HepG2 (cell line): Measurements from ENCODE around the gene USB1. TPM values are rescaled to one million over a fixed set of nuclear protein-coding genes. Genes with fewer than 3 reads are reported as not detected.
A peak's percentile ranks its signal among the peaks of the same experiment; 100 is the strongest.

Source experiments
- AGO2 ChIP-seq: fragments of 200-400 bp; formaldehyde crosslinking; optimal IDR thresholded peaks from 2 replicates; pipeline ENCODE3; 2017; ENCODE audit warnings: mild to moderate bottlenecking, low read depth, low read length, moderate library complexity
- ASH2L ChIP-seq: fragments of 300-600, 200-600 bp; sonication (generic); IDR thresholded peaks from 2 replicates; pipeline ENCODE4 v1.7.0; 2017; ENCODE audit warnings: low read depth, mild to moderate bottlenecking, moderate library complexity, mixed read lengths, low read length; ENCODE audit not compliant: insufficient read length
- DNMT3B ChIP-seq: conservative IDR thresholded peaks from 2 replicates; pipeline ENCODE4 v1.6.1; 2016; ENCODE audit warnings: missing biosample characterization, control low read depth
- HNRNPL ChIP-seq: fragments of 200-400 bp; formaldehyde crosslinking; IDR thresholded peaks from 2 replicates; pipeline ENCODE4 v1.6.1; 2017; ENCODE audit warnings: mild to moderate bottlenecking, low read depth, low read length
- RBFOX2 ChIP-seq: fragments of 200-400 bp; formaldehyde crosslinking; IDR thresholded peaks from 2 replicates; pipeline ENCODE4 v1.6.1; 2017; ENCODE audit warnings: low read depth, mild to moderate bottlenecking, low read length
- SALL2 ChIP-seq: sonication (generic); formaldehyde crosslinking; IDR thresholded peaks from 2 replicates; pipeline ENCODE4 v1.8.1; 2023; ENCODE audit warnings: mild to moderate bottlenecking, missing genetic modification reagents, inconsistent platforms
- ZNF17 ChIP-seq: sonication (generic); formaldehyde crosslinking; IDR thresholded peaks from 2 replicates; pipeline ENCODE4 v1.5.0; 2020; ENCODE audit warnings: mild to moderate bottlenecking, missing genetic modification reagents
- ZNF180 ChIP-seq: sonication (generic); formaldehyde crosslinking; IDR thresholded peaks from 2 replicates; pipeline ENCODE4 v1.4.0; 2020; ENCODE audit warnings: low read depth, missing genetic modification reagents, borderline replicate concordance
- ZNF567 ChIP-seq: sonication (generic); formaldehyde crosslinking; IDR thresholded peaks from 2 replicates; pipeline ENCODE4 v1.8.1; 2023; ENCODE audit warnings: mild to moderate bottlenecking, missing genetic modification reagents, borderline replicate concordance
- ZNF598 ChIP-seq: sonication (generic); formaldehyde crosslinking; IDR thresholded peaks from 2 replicates; pipeline ENCODE4 v1.5.1; 2020; ENCODE audit warnings: mild to moderate bottlenecking, missing genetic modification reagents, borderline replicate concordance
- ZNF615 ChIP-seq: sonication (generic); formaldehyde crosslinking; IDR thresholded peaks from 2 replicates; pipeline ENCODE4 v1.5.0; 2020; ENCODE audit warnings: mild to moderate bottlenecking, missing genetic modification reagents, borderline replicate concordance
- ZNF616 ChIP-seq: sonication (generic); formaldehyde crosslinking; IDR thresholded peaks from 2 replicates; pipeline ENCODE4 v1.5.0; 2020; ENCODE audit warnings: low read depth, mild to moderate bottlenecking, missing genetic modification reagents
- ZNF629 ChIP-seq: sonication (generic); formaldehyde crosslinking; conservative IDR thresholded peaks from 2 replicates; pipeline ENCODE4 v1.5.0; 2020; ENCODE audit warnings: missing genetic modification reagents
- ZNF766 ChIP-seq: sonication (generic); formaldehyde crosslinking; IDR thresholded peaks from 2 replicates; pipeline ENCODE4 v1.5.0; 2020; ENCODE audit warnings: missing genetic modification reagents, borderline replicate concordance
- polyA plus RNA-seq, 8 experiments: library from polyadenylated mRNA; depleted of rRNA in 3 of 8; stranded (reverse) in 7 of 8; unstranded in 1 of 8; fragments of >200 nt; fragmentation: Illumina TruSeq in 4 of 8; extraction: Trizol in 4 of 8; gene quantifications; 2 replicates each; pipeline versions ENCODE4 v1.2.1 to v1.2.3, GENCODE V29; 2011 to 2016; ENCODE audit warnings: low read depth in 4 of 8, missing spikeins in 1 of 8, mixed read lengths in 1 of 8; ENCODE audit not compliant: insufficient read depth in 1 of 8
- total RNA-seq, 5 experiments: library from RNA; depleted of rRNA; stranded (reverse); fragments of >200 nt; fragmentation: Illumina TruSeq; extraction: Trizol; gene quantifications; 2 replicates each; pipeline ENCODE4 v1.2.3, GENCODE V29; 2016; ENCODE audit warnings: low read depth in 1 of 5
- TF ChIP-seq, protein P1 (sequence below): sonication (generic); formaldehyde crosslinking; IDR thresholded peaks from 2 replicates; pipeline ENCODE4 v1.4.0; 2020; ENCODE audit warnings: missing genetic modification reagents
- TF ChIP-seq, protein P2 (sequence below): IDR thresholded peaks from 2 replicates; pipeline ENCODE4 v1.6.1; 2016; ENCODE audit warnings: mild to moderate bottlenecking
- TF ChIP-seq, protein P3 (sequence below): sonication (generic); formaldehyde crosslinking; IDR thresholded peaks from 2 replicates; pipeline ENCODE4 v1.5.1; 2020; ENCODE audit warnings: mild to moderate bottlenecking, missing genetic modification reagents, moderate library complexity
- TF ChIP-seq, protein P4 (sequence below): sonication (generic); formaldehyde crosslinking; conservative IDR thresholded peaks from 2 replicates; pipeline ENCODE4 v1.8.0; 2022; ENCODE audit warnings: mild to moderate bottlenecking, moderate library complexity, missing genetic modification reagents

Gene USB1
- total and polyA plus RNA-seq, 2 of the 13 experiments (the other 11 are each of a cell fraction or from before 2014, with no cell fraction given) = 16.7 to 65.4 TPM

DNA sequence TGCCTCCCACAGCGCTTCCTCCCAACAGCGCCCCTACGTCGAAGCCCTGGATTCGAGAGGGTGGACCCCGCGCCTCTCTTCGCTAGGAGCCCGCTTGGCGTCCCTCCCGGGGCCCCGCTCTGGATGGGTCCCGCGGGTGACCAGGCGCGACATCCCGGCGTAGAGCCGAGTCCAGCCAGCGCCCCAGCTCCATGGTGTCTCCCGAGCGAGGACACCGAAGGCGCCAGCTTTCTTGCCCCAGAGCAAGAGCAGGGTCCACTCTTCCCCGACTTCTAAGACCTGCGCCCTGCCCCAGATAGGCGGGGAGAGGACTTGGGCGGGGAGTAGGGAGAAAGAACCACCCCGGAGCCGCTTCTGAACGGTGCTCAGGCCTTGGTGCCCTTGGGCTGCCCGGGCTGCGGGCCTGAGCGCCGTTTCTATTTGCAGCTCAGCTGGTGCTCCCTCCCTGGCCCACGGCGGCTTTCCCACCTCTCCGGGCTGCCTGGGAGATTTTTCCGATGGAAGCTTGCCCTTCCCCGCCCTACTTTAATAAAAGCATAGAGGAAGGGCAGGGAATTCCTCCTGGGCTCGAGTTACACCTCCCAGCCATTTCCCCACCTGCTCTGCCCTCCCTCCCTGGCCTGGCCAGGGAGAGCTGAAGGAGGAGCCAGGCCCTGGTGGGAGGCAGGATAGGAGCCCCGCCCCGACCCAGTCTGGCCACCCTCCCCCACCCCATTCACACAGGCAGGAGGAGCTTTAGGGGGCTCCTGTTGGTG, 26.1 kb downstream of the USB1 start (continued):
- TF ChIP-seq, protein P1, sequence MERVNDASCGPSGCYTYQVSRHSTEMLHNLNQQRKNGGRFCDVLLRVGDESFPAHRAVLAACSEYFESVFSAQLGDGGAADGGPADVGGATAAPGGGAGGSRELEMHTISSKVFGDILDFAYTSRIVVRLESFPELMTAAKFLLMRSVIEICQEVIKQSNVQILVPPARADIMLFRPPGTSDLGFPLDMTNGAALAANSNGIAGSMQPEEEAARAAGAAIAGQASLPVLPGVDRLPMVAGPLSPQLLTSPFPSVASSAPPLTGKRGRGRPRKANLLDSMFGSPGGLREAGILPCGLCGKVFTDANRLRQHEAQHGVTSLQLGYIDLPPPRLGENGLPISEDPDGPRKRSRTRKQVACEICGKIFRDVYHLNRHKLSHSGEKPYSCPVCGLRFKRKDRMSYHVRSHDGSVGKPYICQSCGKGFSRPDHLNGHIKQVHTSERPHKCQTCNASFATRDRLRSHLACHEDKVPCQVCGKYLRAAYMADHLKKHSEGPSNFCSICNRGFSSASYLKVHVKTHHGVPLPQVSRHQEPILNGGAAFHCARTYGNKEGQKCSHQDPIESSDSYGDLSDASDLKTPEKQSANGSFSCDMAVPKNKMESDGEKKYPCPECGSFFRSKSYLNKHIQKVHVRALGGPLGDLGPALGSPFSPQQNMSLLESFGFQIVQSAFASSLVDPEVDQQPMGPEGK (CRISPR knock-in tag) = peak; percentile 46; the same call in 1 of the 2 replicates
- 0 out of 2 replicates have a peak, but pooled peaks have one; percentile 17 for TF ChIP-seq ZNF567 (CRISPR knock-in tag)
- TF ChIP-seq ASH2L = peak; percentile 10
- TF ChIP-seq RBFOX2 = 0 out of 2 replicates have a peak, but pooled peaks have one; percentile 16
- TF ChIP-seq, protein P2, sequence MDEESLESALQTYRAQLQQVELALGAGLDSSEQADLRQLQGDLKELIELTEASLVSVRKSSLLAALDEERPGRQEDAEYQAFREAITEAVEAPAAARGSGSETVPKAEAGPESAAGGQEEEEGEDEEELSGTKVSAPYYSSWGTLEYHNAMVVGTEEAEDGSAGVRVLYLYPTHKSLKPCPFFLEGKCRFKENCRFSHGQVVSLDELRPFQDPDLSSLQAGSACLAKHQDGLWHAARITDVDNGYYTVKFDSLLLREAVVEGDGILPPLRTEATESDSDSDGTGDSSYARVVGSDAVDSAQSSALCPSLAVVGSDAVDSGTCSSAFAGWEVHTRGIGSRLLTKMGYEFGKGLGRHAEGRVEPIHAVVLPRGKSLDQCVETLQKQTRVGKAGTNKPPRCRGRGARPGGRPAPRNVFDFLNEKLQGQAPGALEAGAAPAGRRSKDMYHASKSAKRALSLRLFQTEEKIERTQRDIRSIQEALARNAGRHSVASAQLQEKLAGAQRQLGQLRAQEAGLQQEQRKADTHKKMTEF (CRISPR knock-in tag) = peak; percentile 1; the same call in 1 of the 2 replicates
- 0 out of 2 replicates have a peak, but pooled peaks have one; percentile 75 for TF ChIP-seq ZNF598 (CRISPR knock-in tag)
- no peak for TF ChIP-seq ZNF180
- TF ChIP-seq ZNF615 (CRISPR knock-in tag) = peak; percentile 54; the same call in 1 of the 2 replicates
- TF ChIP-seq, protein P3, sequence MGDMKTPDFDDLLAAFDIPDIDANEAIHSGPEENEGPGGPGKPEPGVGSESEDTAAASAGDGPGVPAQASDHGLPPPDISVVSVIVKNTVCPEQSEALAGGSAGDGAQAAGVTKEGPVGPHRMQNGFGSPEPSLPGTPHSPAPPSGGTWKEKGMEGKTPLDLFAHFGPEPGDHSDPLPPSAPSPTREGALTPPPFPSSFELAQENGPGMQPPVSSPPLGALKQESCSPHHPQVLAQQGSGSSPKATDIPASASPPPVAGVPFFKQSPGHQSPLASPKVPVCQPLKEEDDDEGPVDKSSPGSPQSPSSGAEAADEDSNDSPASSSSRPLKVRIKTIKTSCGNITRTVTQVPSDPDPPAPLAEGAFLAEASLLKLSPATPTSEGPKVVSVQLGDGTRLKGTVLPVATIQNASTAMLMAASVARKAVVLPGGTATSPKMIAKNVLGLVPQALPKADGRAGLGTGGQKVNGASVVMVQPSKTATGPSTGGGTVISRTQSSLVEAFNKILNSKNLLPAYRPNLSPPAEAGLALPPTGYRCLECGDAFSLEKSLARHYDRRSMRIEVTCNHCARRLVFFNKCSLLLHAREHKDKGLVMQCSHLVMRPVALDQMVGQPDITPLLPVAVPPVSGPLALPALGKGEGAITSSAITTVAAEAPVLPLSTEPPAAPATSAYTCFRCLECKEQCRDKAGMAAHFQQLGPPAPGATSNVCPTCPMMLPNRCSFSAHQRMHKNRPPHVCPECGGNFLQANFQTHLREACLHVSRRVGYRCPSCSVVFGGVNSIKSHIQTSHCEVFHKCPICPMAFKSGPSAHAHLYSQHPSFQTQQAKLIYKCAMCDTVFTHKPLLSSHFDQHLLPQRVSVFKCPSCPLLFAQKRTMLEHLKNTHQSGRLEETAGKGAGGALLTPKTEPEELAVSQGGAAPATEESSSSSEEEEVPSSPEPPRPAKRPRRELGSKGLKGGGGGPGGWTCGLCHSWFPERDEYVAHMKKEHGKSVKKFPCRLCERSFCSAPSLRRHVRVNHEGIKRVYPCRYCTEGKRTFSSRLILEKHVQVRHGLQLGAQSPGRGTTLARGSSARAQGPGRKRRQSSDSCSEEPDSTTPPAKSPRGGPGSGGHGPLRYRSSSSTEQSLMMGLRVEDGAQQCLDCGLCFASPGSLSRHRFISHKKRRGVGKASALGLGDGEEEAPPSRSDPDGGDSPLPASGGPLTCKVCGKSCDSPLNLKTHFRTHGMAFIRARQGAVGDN (CRISPR knock-in tag) = peak; percentile 11; the same call in 1 of the 2 replicates
- TF ChIP-seq ZNF629 (CRISPR knock-in tag) = 0 out of 2 replicates have a peak, but pooled peaks have one; percentile 29
- no peak for TF ChIP-seq ZNF616 (CRISPR knock-in tag)
- peak; percentile 58; the same call in 1 of the 2 replicates for TF ChIP-seq SALL2
- 0 out of 2 replicates have a peak, but pooled peaks have one; percentile 45 for TF ChIP-seq DNMT3B (CRISPR knock-in tag)
- TF ChIP-seq HNRNPL = peak; percentile 58; the same call in 1 of the 2 replicates
- peak; percentile 45 for TF ChIP-seq AGO2
- TF ChIP-seq, protein P4, sequence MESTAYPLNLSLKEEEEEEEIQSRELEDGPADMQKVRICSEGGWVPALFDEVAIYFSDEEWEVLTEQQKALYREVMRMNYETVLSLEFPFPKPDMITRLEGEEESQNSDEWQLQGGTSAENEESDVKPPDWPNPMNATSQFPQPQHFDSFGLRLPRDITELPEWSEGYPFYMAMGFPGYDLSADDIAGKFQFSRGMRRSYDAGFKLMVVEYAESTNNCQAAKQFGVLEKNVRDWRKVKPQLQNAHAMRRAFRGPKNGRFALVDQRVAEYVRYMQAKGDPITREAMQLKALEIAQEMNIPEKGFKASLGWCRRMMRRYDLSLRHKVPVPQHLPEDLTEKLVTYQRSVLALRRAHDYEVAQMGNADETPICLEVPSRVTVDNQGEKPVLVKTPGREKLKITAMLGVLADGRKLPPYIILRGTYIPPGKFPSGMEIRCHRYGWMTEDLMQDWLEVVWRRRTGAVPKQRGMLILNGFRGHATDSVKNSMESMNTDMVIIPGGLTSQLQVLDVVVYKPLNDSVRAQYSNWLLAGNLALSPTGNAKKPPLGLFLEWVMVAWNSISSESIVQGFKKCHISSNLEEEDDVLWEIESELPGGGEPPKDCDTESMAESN (CRISPR knock-in tag) = peak; percentile 62; the same call in 1 of the 2 replicates
- peak; percentile 44; the same call in 1 of the 2 replicates for TF ChIP-seq ZNF766 (CRISPR knock-in tag)
- TF ChIP-seq ZNF17 (CRISPR knock-in tag) = no peak
